Neural crest cell (in vitro differentiated cells): Measurements from ENCODE around the gene MEST. TPM values are rescaled to one million over a fixed set of nuclear protein-coding genes. Genes with fewer than 3 reads are reported as not detected.
"Not testable (repeated sequence)": the region's sequence is repeated elsewhere in the genome, so short reads cannot be mapped to it uniquely, and the experiment has no call there.

Experiments used
- DNase-seq: peaks from one replicate; pipeline ENCODE4 v3.0.0; 2021; ENCODE audit warnings: low read depth, mixed read lengths, low spot score
- H3K27ac Mint-ChIP-seq: one replicate; pipeline ENCODE4 v1.8.0; 2021; ENCODE audit warnings: mild to moderate bottlenecking, mixed read lengths; ENCODE audit not compliant: unreplicated experiment
- H3K27me3 Mint-ChIP-seq: 2 replicates; pipeline ENCODE4 v1.8.0; 2021; ENCODE audit warnings: low read depth, mild to moderate bottlenecking, mixed read lengths
- H3K36me3 Mint-ChIP-seq: 2 replicates; pipeline ENCODE4 v1.8.0; 2021; ENCODE audit warnings: low read depth, mild to moderate bottlenecking, mixed read lengths
- H3K4me1 Mint-ChIP-seq: 2 replicates; pipeline ENCODE4 v1.8.0; 2021; ENCODE audit warnings: mixed read lengths
- H3K4me3 Mint-ChIP-seq: one replicate; pipeline ENCODE4 v1.8.0; 2021; ENCODE audit warnings: mild to moderate bottlenecking, mixed read lengths
- H3K9me3 Mint-ChIP-seq: 2 replicates; pipeline ENCODE4 v1.8.0; 2021; ENCODE audit warnings: mixed read lengths
- CTCF ChIP-seq: fragments of 200-600 bp; sonication (generic); conservative IDR thresholded peaks from 2 replicates; pipeline ENCODE4 v1.5.0; 2021; ENCODE audit warnings: antibody characterized with exemption, mild to moderate bottlenecking
- long read RNA-seq: library from polyadenylated mRNA; unstranded; transcript quantifications from one replicate; pipeline ENCODE4 v2.0.0, GENCODE V29; 2020
- total RNA-seq: library from RNA; stranded (reverse); gene quantifications from 2 replicates; pipeline ENCODE4 v1.2.1, GENCODE V29; 2021

The MEST gene
- 212 and 236 TPM in 2 replicates for total RNA-seq
- long read RNA-seq, transcript MEST-202 (12 exons, 2,443 nt) = minor isoform, 210 of 579 reads
- long read RNA-seq, transcript MEST-201 (12 exons, 2,505 nt) = major isoform, 260 of 579 reads
- long read RNA-seq, partial matches to known transcripts = 74 of 579 reads
- long read RNA-seq, other reads (novel, unspliced or antisense) = 29 of 579 reads

DNA sequence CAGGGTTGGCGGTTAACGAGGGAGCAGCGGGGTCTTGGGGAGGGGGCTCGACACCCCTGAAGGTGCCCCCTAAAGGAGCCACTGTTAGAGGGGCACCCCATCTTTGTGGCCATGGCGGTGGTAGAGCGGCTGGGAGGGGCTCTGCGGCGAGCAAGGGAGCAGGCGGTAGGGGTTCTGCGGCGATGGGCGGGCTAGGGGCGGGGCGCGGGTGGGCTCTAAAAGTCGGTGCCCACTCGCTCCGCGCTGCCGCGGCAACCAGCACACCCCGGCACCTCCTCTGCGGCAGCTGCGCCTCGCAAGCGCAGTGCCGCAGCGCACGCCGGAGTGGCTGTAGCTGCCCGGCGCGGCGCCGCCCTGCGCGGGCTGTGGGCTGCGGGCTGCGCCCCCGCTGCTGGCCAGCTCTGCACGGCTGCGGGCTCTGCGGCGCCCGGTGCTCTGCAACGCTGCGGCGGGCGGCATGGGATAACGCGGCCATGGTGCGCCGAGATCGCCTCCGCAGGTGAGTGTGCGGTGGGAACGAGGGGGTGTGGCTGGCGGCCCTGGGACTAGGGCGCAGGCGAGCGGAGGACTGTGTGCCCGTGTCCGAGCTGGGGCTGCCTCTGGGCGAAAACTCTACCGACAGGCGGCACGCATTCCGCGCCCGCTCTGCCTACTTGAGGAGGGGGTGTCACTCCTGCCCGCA, at the start of gene MEST:
Gene MEST, plus strand, starts transcription at position 245 of the 682 bp plus-strand sequence. Its CDS starts 229 bp downstream, at position 474.
- Mint-ChIP-seq H3K27ac (peak within 1 kb of the TSS; percentile 93), H3K4me1 (peaks cover 60% of the 10 kb centered on the region), H3K27me3 (no peaks in the 10 kb centered on the region), H3K9me3 (no peaks in the 10 kb centered on the region), H3K4me3 (peak within 1 kb of the TSS; percentile 93), H3K36me3 (peaks cover 20% of the 10 kb centered on the region)
- peak; percentile 20 for DNase-seq
- no peak for TF ChIP-seq CTCF

DNA sequence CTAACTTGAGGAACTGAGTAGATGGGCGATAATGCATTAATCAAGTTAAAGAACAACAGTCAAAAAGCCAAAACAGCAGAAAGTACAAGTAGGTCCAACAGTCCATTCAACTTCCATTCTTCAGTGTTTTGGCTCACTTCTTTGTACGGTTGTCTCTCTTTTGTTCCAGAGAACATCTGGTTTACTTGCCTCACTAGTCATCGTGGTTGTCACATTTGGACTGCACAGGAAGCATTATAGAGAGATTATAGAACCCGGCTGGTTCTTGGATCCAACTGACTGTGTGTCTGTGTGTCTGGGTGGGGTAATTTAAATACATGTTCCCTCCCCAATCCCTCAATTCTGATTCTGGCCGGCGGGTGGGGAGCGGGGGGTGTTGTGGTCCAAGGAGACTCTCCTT, 49.3 kb upstream of the MEST start:
- no peak overlapping the region for H3K4me3 Mint-ChIP-seq
- no peak for DNase-seq
- no peak for TF ChIP-seq CTCF
- H3K4me1 Mint-ChIP-seq = peaks cover 56% of the 10 kb centered on the region
- H3K27me3 Mint-ChIP-seq = no peaks in the 10 kb centered on the region
- peaks cover 10% of the 10 kb centered on the region for H3K9me3 Mint-ChIP-seq
- no peak overlapping the region for H3K27ac Mint-ChIP-seq
- peaks cover 9% of the 10 kb centered on the region for H3K36me3 Mint-ChIP-seq

DNA sequence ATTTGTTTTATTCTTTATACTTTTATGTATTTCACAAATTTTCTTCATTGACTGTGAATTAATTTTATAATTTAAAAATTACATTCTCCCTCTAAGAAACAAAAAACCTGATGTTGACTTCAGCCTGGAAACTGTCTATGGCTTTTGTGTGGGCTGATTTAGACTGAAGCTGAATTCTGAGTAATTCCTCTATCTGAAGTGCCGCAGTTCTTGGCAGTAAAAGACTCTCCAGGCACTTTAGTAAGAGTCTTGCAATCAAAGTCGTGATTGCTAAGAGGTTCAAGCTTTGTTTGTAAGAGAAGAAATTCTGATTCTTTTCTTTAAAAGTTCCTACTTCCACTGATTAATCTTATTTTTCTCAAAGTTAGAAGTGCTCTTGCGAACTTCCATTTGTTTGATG, 47.7 kb upstream of the MEST start:
- no peak for TF ChIP-seq CTCF
- Mint-ChIP-seq H3K9me3 (peaks cover 12% of the 10 kb centered on the region), H3K4me1 (peaks cover 43% of the 10 kb centered on the region), H3K36me3 (peaks cover 11% of the 10 kb centered on the region), H3K27me3 (no peaks in the 10 kb centered on the region), H3K27ac (no peak overlapping the region), H3K4me3 (no peak overlapping the region)
- no peak for DNase-seq

DNA sequence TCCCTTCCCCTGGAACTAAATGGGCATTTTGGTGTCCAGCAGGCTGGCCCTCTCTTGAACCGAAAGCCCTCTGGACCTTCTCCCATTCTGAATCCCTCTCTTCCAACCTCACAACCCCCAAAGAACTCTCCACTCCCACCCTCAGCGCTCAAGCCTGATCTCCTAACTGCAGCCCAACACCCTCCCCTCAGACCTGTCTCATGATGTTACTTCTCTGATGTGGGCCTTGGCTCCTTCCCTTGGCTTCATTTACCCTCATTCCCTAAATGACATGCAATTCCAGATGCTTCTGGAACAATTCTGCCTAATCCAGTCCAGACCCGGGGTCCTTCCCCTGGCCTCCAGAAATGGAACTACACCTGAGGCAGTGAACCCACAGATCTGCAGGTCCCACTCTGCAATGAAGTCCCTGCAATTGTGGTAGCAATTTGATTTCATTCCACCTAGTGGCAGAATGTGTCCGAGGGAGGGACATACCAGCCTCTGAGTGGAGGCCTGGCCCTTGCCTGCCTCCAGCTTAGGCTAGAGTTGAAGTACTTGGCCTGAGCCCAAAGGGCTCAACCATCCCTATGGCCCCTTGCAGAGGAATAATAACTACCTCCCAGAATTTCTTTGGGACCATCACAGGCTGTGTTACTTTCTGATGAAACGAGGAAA, 47.0 kb upstream of the MEST start:
- Mint-ChIP-seq H3K4me1 (peaks cover 37% of the 10 kb centered on the region), H3K36me3 (peaks cover 11% of the 10 kb centered on the region), H3K27ac (no peak overlapping the region), H3K4me3 (no peak overlapping the region), H3K27me3 (no peaks in the 10 kb centered on the region), H3K9me3 (peaks cover 12% of the 10 kb centered on the region)
- DNase-seq = no peak
- TF ChIP-seq CTCF = no peak

DNA sequence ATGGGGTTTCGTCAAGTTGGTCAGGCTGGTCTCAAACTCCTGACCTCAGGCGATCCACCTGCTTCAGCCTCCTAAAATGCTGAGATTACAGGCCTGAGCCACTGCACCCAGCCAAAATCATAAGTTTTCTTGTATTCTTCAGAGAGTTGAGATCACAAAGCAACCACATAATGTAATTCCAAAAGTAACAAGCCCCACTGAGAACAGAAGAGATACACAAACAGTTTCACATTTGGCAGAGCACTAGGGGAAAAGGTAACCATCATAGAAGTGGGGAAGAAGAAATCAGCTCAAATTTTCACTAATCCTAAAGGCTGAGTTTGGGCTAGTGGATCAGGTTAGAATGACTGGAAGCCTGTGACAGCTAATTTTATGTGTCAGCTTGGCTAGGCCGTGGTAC, 45.6 kb upstream of the MEST start:
- no peak overlapping the region for H3K27ac Mint-ChIP-seq
- H3K9me3 Mint-ChIP-seq = peaks cover 9% of the 10 kb centered on the region
- peaks cover 26% of the 10 kb centered on the region for H3K4me1 Mint-ChIP-seq
- peaks cover 5% of the 10 kb centered on the region for H3K36me3 Mint-ChIP-seq
- DNase-seq = no peak
- TF ChIP-seq CTCF = no peak
- no peaks in the 10 kb centered on the region for H3K27me3 Mint-ChIP-seq
- no peak overlapping the region for H3K4me3 Mint-ChIP-seq

DNA sequence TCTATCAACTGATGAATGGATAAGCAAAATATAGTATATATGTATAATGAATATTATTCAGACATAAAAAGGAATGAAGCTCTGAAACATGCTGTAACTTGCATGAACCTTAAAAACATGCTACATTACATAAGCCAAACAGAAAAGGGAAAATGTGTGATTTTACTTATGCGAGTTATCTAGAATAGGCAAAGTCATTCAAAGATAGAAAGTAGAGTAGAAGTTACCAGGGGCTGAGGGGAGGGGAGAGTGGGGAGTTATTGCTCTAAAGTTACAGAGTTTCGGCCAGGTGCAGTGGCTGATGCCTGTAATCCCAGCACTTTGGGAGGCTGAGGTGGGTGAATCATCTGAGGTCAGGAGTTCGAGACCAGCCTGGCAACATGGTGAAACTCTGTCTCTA, 40.5 kb upstream of the MEST start:
- not testable (repeated sequence) for H3K27me3 Mint-ChIP-seq, H3K27ac Mint-ChIP-seq, H3K4me1 Mint-ChIP-seq, H3K4me3 Mint-ChIP-seq, H3K36me3 Mint-ChIP-seq, DNase-seq
- H3K9me3 Mint-ChIP-seq = peaks cover 11% of the 10 kb centered on the region
